ENCODE data around the gene NKX2-1.
"Not testable (repeated sequence)": the region's sequence is repeated elsewhere in the genome, so short reads cannot be mapped to it uniquely, and the experiment has no call there.

NKX2-1 gene

DNA sequence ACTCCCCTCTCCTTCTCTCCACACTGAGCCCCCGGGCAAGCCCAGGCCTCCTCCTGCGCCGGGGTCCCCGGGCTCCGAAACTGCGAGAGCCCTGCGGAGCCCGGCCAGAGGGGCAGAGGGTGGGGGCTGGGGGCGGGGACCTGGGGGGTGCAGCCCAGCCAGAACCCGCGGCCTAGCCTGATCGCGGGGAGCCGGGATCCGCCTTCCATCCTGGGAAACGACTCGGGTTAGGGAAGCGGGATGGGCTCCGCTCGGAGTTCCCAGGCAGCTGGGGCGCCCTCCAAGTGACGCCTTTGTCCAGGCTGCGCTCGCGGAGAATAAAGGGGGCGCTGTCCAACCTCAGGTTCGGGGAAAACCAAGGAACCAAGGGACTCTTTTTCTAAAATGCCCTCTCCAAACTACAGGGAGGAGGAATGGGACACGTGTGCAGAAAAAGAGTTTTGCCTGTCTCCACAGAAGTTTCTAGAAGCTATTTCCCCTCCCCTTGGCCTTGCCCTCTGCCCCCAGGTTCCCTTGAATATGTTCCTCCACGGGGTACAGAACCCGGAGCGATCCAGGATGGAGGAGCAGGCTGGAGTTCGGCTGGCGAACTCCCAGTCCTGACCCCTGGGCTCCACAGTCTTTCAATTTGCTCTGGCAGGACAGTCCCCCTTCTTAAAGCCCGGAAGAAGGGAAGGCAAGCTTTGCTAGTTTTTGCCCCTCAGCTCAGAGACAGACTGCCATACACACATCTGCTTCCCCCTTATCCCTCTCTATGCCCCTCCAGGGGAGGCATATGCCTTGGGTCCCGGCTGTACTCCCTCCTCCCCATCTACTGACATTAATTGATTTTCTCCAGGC is 13.9 kb downstream of the NKX2-1 start:
- no peak for DNase-seq (ENCODE audit: low read depth, low spot score)

DNA sequence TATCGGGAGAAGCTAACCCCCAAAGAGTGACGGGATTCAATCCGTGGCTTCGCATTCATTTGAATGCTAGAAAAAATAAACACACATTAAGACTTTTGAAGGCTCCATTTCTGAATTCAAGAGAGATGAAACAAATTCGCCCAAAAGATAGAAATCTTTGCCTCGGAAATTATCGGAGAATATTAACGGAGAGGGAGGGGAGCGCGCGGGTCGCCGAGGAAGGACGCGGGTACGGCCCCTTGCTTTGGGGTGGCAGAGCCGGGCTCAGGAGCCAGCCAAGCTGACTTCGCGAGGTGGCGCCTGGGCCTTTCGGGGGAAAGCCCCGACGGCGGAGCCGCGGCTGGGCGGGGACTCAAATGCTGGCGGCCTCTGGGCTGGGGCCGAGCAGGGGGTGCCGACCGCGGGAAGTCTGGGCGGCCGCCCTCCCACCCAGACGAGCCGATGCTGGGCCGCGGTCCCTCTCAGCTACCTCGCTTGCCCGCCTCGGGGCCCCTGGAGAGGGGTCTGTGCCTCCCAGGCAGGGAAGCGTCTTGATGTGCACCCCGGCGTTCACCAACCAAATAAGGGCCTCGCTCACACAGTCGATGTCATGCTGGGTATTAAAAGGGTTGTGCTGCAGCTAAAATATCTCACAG is 14.7 kb downstream of the NKX2-1 start:
- DNase-seq (ENCODE audit: low read depth, low spot score), result no peak

DNA sequence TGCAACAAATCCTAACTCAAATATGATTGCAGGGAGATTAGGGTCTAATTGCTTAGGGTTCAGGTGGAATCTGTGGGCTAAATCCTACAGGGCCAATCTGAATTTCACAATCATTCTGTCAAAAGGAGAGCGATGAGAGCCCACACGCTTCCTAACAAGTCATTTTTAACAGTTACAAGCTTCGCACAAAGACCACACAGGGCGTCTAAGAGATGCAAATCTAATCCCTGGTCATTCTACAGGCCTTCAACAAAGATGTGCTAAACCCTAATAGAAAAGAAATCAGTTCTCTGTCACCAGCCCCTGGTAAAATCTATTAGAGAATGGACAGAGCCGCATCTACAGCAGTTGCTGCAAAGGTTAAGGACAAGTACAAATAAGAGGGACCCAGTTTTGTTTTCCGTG is 15.3 kb downstream of the NKX2-1 start:
- no peak for DNase-seq (ENCODE audit: low read depth, low spot score)

DNA sequence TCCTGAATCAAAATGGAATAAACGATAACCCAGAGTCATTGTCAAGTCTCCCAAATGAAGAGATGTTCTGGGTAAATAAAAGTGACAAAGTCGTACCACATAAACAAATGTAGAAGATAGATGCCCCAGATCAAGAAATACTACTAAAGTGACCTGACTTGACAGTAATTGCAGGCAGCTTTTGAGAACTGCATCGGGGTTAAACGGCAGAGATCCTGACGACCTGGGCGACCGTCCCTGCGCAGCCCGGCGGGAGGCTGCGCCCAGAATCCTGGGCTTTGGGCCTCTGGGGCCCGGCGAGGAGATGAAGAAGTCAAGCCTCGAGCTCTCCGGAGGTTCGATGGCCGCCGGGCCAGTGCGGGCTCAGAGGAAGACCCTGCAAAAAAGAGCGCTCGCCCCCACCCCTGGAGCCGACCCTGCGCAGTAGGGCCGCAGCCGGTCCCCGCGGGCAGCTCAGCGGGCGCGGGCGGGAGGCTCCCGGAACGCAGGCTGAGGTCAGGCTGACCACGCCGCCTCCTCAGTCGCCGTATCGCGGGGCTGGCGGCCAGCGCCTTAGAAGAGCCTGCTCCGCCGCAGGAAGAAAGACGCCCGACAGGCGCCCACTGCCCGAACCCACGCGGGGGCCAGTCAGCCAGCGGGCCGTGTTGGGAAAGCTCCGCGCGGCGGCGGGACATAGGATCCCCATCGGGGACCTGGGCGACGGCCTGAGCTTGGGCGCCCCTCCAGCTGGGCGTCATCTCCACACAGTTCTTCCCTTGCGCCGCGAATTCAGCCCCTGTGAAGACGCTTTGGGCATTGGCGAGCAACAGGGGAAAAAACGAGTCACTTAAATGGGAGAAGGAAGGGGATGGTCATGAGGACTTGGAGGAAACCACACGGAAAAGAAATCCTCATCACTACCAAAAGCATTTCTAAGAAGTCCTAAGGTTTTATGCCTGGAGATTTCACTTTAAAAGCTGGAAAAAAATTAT is 16.0 kb downstream of the NKX2-1 start:
- no peak for DNase-seq (ENCODE audit: low read depth, low spot score)

DNA sequence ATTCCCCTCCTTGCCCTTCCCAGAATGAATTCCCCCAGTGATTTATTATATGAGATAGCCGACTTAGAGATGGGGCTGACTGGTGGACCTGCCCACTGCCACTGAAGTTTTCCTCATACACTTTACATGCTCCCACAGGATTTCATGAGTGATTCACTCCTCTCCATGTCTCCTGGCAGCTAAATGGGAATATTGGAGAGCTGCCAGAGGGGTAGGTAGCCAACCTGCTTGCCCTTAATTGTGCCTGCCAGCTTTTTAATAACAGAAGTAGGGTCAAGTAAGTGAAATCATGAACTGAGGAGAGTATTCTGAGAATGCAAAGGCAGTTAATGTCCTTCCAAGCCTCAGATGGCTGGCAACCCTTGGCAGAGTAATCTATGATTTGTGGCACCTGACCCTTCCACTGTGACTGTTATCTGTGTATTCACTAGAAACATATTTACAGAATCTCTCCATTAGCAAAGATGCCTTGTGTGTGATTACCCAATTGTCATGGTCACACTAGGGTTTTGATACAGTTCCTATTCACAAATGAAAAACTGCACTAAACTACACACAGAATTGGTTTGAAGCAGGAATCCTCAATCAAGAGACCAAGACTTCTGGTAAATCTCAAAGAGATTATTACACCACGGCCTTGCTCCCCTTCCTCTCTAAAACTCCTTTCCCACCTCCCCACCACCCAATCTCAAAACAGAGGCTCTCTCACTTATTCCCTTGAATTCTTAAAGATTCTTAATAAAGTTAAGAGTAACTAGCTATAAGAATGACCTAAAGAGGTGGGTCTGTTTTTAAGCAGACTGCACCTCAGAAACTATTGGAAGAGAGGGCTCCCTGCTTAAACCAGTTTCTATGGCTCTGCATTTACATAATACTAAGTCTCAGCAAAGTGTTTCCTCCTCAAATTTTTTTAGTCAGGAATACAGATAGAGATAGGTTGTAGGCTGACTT is 17.2 kb downstream of the NKX2-1 start:
- no peak for DNase-seq (ENCODE audit: low read depth, low spot score)

DNA sequence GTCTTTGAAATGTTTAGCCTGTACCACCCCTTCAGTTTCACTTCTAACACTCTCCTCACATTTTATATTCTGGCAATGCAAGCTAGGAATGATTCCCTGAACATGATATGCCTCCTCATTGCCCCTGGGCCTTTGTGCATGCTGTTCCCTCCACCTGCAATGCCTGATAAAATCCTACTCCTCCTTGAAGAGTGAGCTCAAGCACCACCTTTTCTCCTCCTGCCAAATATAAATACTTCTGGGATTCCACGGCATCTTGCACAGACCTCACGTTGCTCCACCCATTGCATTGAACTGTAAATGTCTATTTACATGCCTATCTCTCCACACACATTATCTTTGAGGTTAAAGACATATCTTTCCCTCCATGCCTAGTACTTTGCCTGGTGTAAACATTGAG is 21.1 kb downstream of the NKX2-1 start:
- no peak for DNase-seq (ENCODE audit: low read depth, low spot score)

DNA sequence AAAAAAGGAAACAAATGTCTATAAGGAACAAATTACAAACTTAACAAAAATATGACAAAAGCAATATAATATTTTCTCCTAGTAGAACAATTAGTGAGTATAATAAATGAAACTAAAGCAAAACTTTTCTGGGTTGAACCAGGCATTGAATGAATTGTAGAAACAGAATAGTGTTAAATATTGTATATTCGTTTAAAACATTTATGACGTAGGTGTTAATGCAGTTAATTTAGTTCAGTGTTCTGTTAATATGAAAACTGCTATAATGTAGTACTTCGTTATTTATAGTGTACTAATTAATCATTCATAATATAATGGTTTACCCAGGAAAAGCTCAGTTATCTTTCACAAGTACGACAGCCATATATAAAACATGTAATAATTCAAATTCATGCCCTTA is 23.7 kb downstream of the NKX2-1 start:
- DNase-seq (ENCODE audit: low read depth, low spot score), result no peak

DNA sequence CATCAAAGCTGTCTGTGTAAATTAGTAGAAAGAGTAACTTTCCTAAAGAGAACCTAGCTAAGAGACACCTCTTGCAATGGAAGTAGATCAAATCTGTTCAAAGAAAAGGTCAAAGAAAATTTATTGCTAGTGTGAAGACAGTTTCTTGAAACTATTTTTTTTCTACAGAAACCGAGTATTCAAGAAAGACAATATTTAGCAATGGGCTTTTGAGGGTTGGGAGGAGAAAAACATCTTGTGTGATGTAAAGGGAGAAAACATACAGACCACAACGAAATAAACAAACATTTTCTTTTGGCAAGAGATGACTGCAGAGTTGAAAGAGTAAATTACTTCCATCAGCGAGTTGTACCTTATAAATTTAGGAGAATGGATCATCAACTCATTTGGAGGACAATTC is 24.4 kb downstream of the NKX2-1 start:
- no peak for DNase-seq (ENCODE audit: low read depth, low spot score)

DNA sequence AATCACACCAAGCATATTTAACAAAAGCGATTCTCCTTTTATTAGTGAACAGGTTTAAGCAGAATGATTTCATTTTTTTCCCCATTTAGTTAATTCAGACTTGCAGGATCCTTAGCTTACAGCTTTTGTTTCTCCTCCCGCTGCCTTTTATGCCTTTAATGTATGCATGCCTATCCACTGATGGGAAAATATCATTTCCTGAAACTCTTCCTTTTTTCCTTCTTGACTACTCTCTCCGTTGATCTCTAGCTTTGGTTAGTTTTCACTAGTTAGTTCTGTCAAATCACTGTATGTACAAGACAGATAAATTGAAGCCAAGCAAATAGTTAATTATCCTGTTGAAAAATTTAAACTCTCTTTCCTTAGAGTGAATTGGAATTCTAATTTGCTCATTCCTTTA is 26.3 kb downstream of the NKX2-1 start:
- no peak for DNase-seq (ENCODE audit: low read depth, low spot score)

DNA sequence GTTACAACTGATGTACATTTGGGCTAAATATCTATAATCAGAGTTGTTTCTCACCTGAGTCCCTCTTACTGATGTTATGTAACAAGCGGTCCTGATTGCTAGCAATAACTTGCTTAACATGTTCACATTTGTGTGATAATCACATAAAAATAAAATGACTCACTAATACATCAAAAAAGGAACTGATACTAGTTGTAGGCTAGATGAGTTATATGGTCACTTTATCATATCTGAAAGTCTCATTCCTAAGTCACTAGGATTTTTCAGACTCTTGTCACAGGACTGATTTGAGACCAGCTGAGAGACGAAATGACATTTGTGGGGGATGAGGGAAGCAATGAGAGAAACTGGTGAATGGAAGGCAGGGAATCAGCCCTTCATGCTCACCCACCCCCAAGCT is 34.3 kb downstream of the NKX2-1 start:
- no peak for DNase-seq (ENCODE audit: low read depth, low spot score)

DNA sequence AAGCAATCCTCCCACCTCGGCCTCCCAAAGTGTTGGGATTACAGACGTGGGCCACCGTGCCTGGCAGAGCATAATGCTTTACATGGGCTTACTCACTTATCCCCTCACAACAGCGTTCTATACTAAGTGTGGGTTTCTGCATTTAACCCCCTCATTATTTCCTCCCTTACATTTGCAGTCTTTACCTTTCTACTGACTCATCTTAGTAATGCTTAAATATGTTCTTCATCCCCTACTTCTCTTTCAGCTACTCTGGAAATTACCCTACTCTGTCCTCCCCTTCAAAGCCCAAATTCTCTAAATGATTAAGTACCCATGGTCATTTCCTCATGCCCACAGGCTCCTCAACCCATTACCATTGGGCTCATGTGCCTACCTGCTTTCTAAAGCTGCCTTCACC is 40.7 kb downstream of the NKX2-1 start:
- DNase-seq (ENCODE audit: low read depth, low spot score), result no peak

DNA sequence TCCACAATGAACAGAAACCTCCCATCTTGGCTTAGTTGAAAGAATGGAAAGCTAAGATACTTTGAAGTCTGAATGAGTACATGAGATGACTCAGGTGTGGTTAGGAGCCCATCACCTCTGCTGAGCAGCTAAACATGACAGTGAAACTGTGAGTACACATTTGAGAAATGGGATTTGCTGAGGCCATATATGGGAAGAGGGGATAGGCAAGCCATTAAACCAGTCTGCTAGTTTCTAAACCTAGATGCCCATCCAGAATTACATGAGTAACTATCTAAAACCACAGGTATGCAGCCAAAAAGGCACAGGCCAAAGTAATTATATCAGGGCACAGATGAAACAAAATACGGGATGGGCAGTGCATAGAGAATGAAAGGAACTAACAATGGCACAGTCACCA is 41.2 kb downstream of the NKX2-1 start:
- no peak for DNase-seq (ENCODE audit: low read depth, low spot score)

DNA sequence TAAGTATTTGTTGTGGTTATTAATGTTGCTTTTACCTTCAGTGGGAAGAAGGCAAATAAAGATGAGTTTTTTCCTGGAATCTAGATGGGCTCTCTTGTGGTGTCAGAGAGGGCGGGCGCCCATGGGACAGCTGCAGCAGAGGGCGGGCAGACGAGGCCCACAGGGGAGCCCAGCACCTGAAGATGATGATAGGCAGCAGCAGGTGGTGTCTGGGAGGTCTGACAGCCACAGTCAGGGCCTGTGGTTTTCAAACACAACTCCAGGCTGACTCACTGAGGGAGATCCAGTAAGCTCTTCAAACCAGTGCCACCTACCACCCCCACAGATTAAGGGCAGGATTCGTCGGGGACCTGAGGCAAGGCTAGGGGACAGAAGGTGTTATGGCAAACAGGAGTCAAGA is 42.8 kb downstream of the NKX2-1 start:
- DNase-seq (ENCODE audit: low read depth, low spot score), result no peak

DNA sequence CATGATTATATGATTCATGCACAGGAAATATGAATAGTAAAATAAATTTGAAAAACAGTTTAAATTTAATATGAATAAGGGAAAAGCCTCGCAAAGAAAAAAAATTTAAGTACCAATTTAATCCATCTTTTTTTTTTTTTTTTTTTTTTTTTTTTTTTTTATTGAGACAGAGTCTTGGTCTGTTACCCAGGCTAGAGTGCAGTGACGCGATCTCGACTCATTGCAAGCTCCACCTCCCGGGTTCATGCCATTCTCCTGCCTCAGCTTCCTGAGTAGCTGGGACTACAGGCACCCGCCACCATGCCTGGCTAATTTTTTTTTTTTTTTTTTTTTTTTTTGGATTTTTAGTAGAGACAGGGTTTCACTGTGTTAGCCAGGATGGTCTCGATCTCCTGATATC is 44.0 kb downstream of the NKX2-1 start:
- not testable (repeated sequence) for DNase-seq (ENCODE audit: low read depth, low spot score)

DNA sequence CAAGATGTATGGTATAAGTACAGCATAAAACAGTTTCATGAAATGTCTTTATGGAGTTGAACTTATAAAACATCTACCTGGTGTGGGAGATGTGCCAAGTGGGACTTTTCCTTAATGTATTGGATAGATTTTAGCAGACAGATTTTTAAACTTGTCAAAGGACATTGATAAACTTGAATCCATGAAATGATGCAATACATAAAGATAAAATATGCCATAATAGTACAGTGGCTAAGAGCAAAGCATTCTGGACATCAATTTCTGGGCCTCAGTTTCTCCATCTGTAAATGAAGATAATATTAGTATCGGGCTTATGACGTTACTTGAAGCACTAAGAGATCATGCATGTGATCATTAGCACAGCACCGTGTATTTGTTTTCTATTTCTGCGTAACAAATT is 45.4 kb downstream of the NKX2-1 start:
- DNase-seq (ENCODE audit: low read depth, low spot score), result no peak

DNA sequence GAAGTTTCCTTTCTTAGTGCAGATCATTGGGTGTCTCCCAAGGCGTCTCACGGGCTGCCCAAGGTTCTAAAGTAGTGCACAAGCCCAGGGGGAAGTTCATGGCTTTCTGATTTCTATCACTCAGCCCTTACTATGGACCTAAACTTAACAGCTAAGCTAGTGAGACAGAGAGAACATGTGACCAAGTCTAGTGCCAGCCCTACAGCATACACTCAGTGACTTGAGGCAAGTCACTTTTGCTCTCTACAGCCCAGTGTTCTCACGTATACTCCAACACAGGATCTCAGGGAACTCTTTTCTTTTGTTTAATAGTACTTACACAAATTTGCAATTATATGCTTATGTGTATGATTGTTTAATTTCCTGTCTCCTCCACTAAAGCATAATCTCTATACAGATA is 48.6 kb downstream of the NKX2-1 start:
- no peak for DNase-seq (ENCODE audit: low read depth, low spot score)

DNA sequence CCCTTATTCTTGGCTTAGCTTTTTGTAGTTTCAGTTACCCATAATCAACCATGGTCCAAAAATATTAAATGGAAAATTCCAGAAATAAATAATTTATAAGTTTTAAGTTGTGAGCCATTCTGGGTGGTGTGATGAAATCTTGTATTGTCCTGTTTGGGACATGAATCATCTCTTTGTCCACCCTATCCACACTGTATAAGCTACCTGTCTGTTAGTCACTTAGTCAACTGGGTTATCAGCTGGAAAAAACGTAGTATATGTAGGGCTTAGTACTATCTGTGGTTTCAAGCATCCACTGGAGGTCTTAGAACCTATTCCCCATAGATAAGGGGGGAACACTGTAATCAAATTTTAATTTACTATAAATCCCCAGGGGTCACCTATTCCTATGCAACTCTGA is 52.7 kb downstream of the NKX2-1 start:
- no peak for DNase-seq (ENCODE audit: low read depth, low spot score)

All from activated naive CD8-positive, alpha-beta T cell treated with anti-CD3 and anti-CD28 coated beads, Interleukin-2, amount 50 U/mL, for 16 hours (primary cell).